Chondrocyte (in vitro differentiated cells): Measurements from ENCODE around the gene GMEB1. TPM values are rescaled to one million over a fixed set of nuclear protein-coding genes. Genes with fewer than 3 reads are reported as not detected.

Source experiments
- DNase-seq: peaks from one replicate; pipeline ENCODE4 v3.0.0; 2021; ENCODE audit warnings: mixed read lengths, low spot score
- H3K27ac Mint-ChIP-seq: one replicate; pipeline ENCODE4 v1.8.0; 2021; ENCODE audit warnings: mild to moderate bottlenecking, moderate library complexity, mixed read lengths; ENCODE audit not compliant: unreplicated experiment
- H3K27me3 Mint-ChIP-seq: 2 replicates; pipeline ENCODE4 v1.8.0; 2021; ENCODE audit warnings: low read depth, mixed read lengths
- H3K36me3 Mint-ChIP-seq: 2 replicates; pipeline ENCODE4 v1.8.0; 2021; ENCODE audit warnings: low read depth, mixed read lengths
- H3K4me1 Mint-ChIP-seq: 2 replicates; pipeline ENCODE4 v1.8.0; 2021; ENCODE audit warnings: low read depth, mild to moderate bottlenecking, mixed read lengths
- H3K4me3 Mint-ChIP-seq: one replicate; pipeline ENCODE4 v1.8.0; 2021; ENCODE audit warnings: mild to moderate bottlenecking, moderate library complexity, mixed read lengths; ENCODE audit not compliant: unreplicated experiment
- H3K9me3 Mint-ChIP-seq: 2 replicates; pipeline ENCODE4 v1.8.0; 2021; ENCODE audit warnings: low read depth, mixed read lengths
- CTCF ChIP-seq: fragments of 200-600 bp; sonication (generic); IDR thresholded peaks from 2 replicates; pipeline ENCODE4 v1.5.0; 2021; ENCODE audit warnings: antibody characterized with exemption, mild to moderate bottlenecking, moderate library complexity
- long read RNA-seq: library from polyadenylated mRNA; stranded (forward); transcript quantifications from one replicate; pipeline ENCODE4 v2.0.0, GENCODE V29; 2021
- total RNA-seq: library from RNA; stranded (reverse); gene quantifications from 3 replicates; pipeline ENCODE4 v1.2.1, GENCODE V29; 2021

The GMEB1 gene, protein sequence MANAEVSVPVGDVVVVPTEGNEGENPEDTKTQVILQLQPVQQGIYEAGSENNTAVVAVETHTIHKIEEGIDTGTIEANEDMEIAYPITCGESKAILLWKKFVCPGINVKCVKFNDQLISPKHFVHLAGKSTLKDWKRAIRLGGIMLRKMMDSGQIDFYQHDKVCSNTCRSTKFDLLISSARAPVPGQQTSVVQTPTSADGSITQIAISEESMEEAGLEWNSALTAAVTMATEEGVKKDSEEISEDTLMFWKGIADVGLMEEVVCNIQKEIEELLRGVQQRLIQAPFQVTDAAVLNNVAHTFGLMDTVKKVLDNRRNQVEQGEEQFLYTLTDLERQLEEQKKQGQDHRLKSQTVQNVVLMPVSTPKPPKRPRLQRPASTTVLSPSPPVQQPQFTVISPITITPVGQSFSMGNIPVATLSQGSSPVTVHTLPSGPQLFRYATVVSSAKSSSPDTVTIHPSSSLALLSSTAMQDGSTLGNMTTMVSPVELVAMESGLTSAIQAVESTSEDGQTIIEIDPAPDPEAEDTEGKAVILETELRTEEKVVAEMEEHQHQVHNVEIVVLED
- 10.9 to 12.6 TPM (median 12.4 TPM) in 3 replicates for total RNA-seq
- long read RNA-seq, full-length matches to known transcripts, result 4 of 12 reads
- long read RNA-seq, partial matches to known transcripts, result 1 of 12 reads
- long read RNA-seq, other reads (novel, unspliced or antisense), result 7 of 12 reads

- Mint-ChIP-seq H3K4me1 (peaks cover 19% of the 10 kb centered on the region), H3K4me3 (peak within 1 kb of the TSS; percentile 90), H3K27me3 (no peaks in the 10 kb centered on the region), H3K36me3 (no peaks in the 10 kb centered on the region), H3K9me3 (no peaks in the 10 kb centered on the region), H3K27ac (peak within 1 kb of the TSS; percentile 97)
- peak; percentile 92 for DNase-seq
- no peak for TF ChIP-seq CTCF
Measured at GRCh38 chr1:28668191-28668955, at the start of gene GMEB1. TSS of gene GMEB1 (plus strand) at chr1:28668784. CDS start at chr1:28683613, 14,829 bp downstream.

GRCh38 chr1:28631713-28632112 lies 36.9 kb upstream of the GMEB1 start:
- no peak for TF ChIP-seq CTCF
- Mint-ChIP-seq H3K4me3 (no peak overlapping the region), H3K36me3 (no peaks in the 10 kb centered on the region), H3K27ac (no peak overlapping the region), H3K27me3 (no peaks in the 10 kb centered on the region), H3K9me3 (no peaks in the 10 kb centered on the region), H3K4me1 (peaks cover 5% of the 10 kb centered on the region)
- no peak for DNase-seq

- DNase-seq, result no peak
- Mint-ChIP-seq H3K36me3 (no peaks in the 10 kb centered on the region), H3K4me3 (no peak overlapping the region), H3K27me3 (no peaks in the 10 kb centered on the region), H3K27ac (no peak overlapping the region), H3K4me1 (peaks cover 4% of the 10 kb centered on the region), H3K9me3 (no peaks in the 10 kb centered on the region)
- TF ChIP-seq CTCF, result no peak
Measured at GRCh38 chr1:28632560-28632959, 36.0 kb upstream of the GMEB1 start.

GRCh38 chr1:28640766-28641165 lies 27.8 kb upstream of the GMEB1 start:
- DNase-seq, result no peak
- H3K27ac Mint-ChIP-seq, result peak overlapping the region; percentile 99
- H3K9me3 Mint-ChIP-seq, result no peaks in the 10 kb centered on the region

More at GRCh38 chr1:28640766-28641165, 27.8 kb upstream of the GMEB1 start:
- Mint-ChIP-seq H3K4me1 (peaks cover 38% of the 10 kb centered on the region), H3K27me3 (no peaks in the 10 kb centered on the region), H3K4me3 (no peak overlapping the region), H3K36me3 (no peaks in the 10 kb centered on the region)
- TF ChIP-seq CTCF, result peak; percentile 50
